OCI-LY1 (cell line): Measurements from ENCODE around the gene PRDM15.

Experiments used
- H2AFZ ChIP-seq: fragments of 200-600 bp; sonication (generic), shearing (Covaris generic); 2 replicates; pipeline ENCODE4 v1.6.0; 2014; ENCODE audit warnings: antibody characterized with exemption, mild to moderate bottlenecking, low read length
- H3F3A ChIP-seq: fragments of 200-600 bp; sonication (generic), shearing (Covaris generic); 2 replicates; pipeline ENCODE4 v1.6.0; 2014; ENCODE audit warnings: mild to moderate bottlenecking, antibody characterized with exemption, low read length, moderate library complexity; ENCODE audit not compliant: insufficient read depth
- H3K27ac ChIP-seq: fragments of 200-600 bp; sonication (generic); 2 replicates; pipeline ENCODE4 v1.5.1; 2014; ENCODE audit warnings: low read length, mixed run types, mild to moderate bottlenecking, low read depth; ENCODE audit not compliant: poor library complexity, severe bottlenecking
- H3K27me3 ChIP-seq: fragments of 200-600 bp; sonication (generic); 2 replicates; pipeline ENCODE4 v1.6.0; 2014; ENCODE audit warnings: antibody characterized with exemption, mild to moderate bottlenecking, low read length, moderate library complexity; ENCODE audit not compliant: insufficient read depth
- H3K36me3 ChIP-seq: fragments of 200-600 bp; sonication (generic); 2 replicates; pipeline ENCODE4 v1.6.1; 2014; ENCODE audit warnings: mild to moderate bottlenecking, antibody characterized with exemption, low read length, moderate library complexity, mixed read lengths; ENCODE audit not compliant: insufficient read depth
- H3K4me1 ChIP-seq: fragments of 200-600 bp; sonication (generic); 2 replicates; pipeline ENCODE4 v1.5.1; 2014; ENCODE audit warnings: mild to moderate bottlenecking, low read length, moderate library complexity; ENCODE audit not compliant: insufficient read depth, severe bottlenecking
- H3K4me2 ChIP-seq: fragments of 200-600 bp; sonication (generic), shearing (Covaris generic); 2 replicates; pipeline ENCODE4 v1.6.1; 2014; ENCODE audit warnings: low read length
- H3K4me3 ChIP-seq: fragments of 200-600 bp; sonication (generic); 2 replicates; pipeline ENCODE4 v1.5.1; 2014; ENCODE audit warnings: low read length, low read depth, mild to moderate bottlenecking, mixed read lengths; ENCODE audit not compliant: poor library complexity, severe bottlenecking
- H3K79me2 ChIP-seq: fragments of 200-600 bp; shearing (Covaris generic); 2 replicates; pipeline ENCODE4 v1.6.1; 2016; ENCODE audit warnings: mixed run types, low read length, mixed read lengths; ENCODE audit not compliant: insufficient read depth
- H3K9ac ChIP-seq: fragments of 200-600 bp; sonication (generic), shearing (Covaris generic); 2 replicates; pipeline ENCODE4 v1.6.1; 2014; ENCODE audit warnings: mild to moderate bottlenecking, low read length, mixed read lengths
- H3K9me2 ChIP-seq: fragments of 200-600 bp; sonication (generic), shearing (Covaris generic); 2 replicates; pipeline ENCODE4 v1.6.1; 2014; ENCODE audit warnings: low read depth, mild to moderate bottlenecking, low read length, mixed read lengths
- H3K9me3 ChIP-seq: fragments of 200-600 bp; shearing (Covaris generic); 2 replicates; pipeline ENCODE4 v1.6.1; 2014; ENCODE audit warnings: low read length, mixed read lengths
- H4K20me1 ChIP-seq: fragments of 200-600 bp; sonication (generic), shearing (Covaris generic); 2 replicates; pipeline ENCODE4 v1.6.0; 2016; ENCODE audit warnings: mild to moderate bottlenecking, low read length; ENCODE audit not compliant: insufficient read depth
- EZH2 ChIP-seq: fragments of 200-600 bp; sonication (generic), shearing (Covaris generic); IDR thresholded peaks from 2 replicates; pipeline ENCODE4 v1.8.0; 2017; ENCODE audit warnings: borderline replicate concordance, mixed run types, mild to moderate bottlenecking, antibody characterized with exemption, low read length, moderate library complexity, mixed read lengths
- TF ChIP-seq, protein P1 (sequence below): fragments of 200-600 bp; sonication (generic), shearing (Covaris generic); IDR thresholded peaks from 2 replicates; pipeline ENCODE4 v1.5.1; 2017; ENCODE audit warnings: mild to moderate bottlenecking, antibody characterized with exemption, low read length, moderate library complexity, mixed read lengths

The PRDM15 gene

DNA sequence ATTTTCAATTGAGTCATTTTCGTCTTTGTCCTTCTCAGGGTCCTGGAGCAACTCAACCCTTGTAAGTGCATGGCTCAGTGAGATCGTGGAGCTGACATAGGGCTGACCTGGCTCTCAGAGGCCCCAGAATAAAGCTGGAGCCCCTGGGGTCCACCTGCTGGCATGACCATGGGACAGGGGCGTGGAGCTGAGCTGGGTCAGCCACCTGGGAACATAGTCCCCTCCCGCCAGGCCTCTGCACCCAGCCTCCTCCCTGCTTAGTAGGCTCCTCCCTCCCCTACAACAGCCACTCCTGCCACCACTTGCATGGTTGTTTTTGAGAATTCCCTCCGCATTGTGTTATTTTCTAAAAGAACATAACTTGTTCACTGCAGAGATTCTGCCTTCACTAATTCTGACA lies 109.2 kb downstream of the PRDM15 start:
- Histone ChIP-seq H3K36me3 (no peaks in the 10 kb centered on the region), H3K27me3 (0 out of 2 replicates have a peak, but pooled peaks cover 10% of the 10 kb centered on the region), H3K79me2 (no peaks in the 10 kb centered on the region), H3F3A (no peaks in the 10 kb centered on the region), H3K9me3 (no peaks in the 10 kb centered on the region), H3K9ac (no peak overlapping the region), H3K4me2 (no peak overlapping the region), H3K4me3 (no peak overlapping the region), H3K4me1 (no peaks in the 10 kb centered on the region), H4K20me1 (no peaks in the 10 kb centered on the region), H2AFZ (no peak overlapping the region), H3K9me2 (no peaks in the 10 kb centered on the region), H3K27ac (no peak overlapping the region)
- TF ChIP-seq, protein P1, sequence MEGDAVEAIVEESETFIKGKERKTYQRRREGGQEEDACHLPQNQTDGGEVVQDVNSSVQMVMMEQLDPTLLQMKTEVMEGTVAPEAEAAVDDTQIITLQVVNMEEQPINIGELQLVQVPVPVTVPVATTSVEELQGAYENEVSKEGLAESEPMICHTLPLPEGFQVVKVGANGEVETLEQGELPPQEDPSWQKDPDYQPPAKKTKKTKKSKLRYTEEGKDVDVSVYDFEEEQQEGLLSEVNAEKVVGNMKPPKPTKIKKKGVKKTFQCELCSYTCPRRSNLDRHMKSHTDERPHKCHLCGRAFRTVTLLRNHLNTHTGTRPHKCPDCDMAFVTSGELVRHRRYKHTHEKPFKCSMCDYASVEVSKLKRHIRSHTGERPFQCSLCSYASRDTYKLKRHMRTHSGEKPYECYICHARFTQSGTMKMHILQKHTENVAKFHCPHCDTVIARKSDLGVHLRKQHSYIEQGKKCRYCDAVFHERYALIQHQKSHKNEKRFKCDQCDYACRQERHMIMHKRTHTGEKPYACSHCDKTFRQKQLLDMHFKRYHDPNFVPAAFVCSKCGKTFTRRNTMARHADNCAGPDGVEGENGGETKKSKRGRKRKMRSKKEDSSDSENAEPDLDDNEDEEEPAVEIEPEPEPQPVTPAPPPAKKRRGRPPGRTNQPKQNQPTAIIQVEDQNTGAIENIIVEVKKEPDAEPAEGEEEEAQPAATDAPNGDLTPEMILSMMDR: no peak
- no peak for TF ChIP-seq EZH2

DNA sequence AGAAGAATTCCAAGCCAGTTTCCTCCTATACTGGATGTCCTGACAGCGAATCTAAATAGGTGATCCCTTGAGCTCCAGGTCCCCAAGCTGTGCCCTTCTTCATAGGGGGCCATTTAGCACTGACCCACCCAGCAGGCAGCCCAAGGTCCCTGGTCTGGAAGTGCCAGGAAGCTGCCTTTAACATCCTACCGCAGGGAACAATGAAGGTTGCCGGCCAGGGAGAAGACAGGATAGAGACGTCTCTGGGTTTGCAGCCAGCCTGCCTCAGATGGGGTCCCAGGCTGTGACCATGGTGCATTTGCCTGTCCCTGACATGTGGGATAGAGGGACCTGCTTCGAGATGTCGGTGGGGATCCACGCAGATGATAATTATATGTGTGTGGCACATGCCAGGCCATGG lies 109.6 kb downstream of the PRDM15 start:
- no peak overlapping the region for H3K9ac ChIP-seq
- H3K9me3 ChIP-seq: no peaks in the 10 kb centered on the region
- H4K20me1 ChIP-seq: no peaks in the 10 kb centered on the region
- no peaks in the 10 kb centered on the region for H3K36me3 ChIP-seq
- no peaks in the 10 kb centered on the region for H3K4me1 ChIP-seq
- H3K27ac ChIP-seq: no peak overlapping the region
- H3K4me3 ChIP-seq: no peak overlapping the region
- H3K27me3 ChIP-seq: 0 out of 2 replicates have a peak, but pooled peaks cover 10% of the 10 kb centered on the region
- no peak overlapping the region for H3K4me2 ChIP-seq
- H2AFZ ChIP-seq: no peak overlapping the region
- no peaks in the 10 kb centered on the region for H3F3A ChIP-seq
- TF ChIP-seq EZH2: no peak
- no peaks in the 10 kb centered on the region for H3K9me2 ChIP-seq
- no peaks in the 10 kb centered on the region for H3K79me2 ChIP-seq

DNA sequence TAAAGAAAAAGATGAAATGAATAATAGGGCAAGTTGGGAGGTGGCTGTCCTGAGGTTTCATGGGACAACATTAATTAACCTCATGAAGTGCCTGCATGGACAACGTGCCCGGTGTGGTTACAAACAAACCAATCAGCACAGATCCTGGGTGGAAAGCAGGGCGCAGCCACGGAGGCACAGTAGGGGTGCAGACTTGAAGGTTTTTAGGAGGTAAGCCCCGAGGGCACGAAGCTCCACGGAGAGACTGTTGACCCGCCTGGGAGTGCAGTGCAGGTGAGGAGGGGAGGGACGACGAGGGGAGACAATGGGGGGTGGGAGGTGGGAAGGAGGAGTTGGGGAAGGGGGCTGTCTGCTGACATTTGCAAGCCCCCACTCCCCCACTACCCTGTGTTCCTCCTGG lies 110.0 kb downstream of the PRDM15 start:
- H3K4me1 ChIP-seq: no peaks in the 10 kb centered on the region
- no peaks in the 10 kb centered on the region for H3K36me3 ChIP-seq
- H4K20me1 ChIP-seq: no peaks in the 10 kb centered on the region
- no peak overlapping the region for H3K9ac ChIP-seq
- H3K9me2 ChIP-seq: no peaks in the 10 kb centered on the region
- H3K9me3 ChIP-seq: no peaks in the 10 kb centered on the region
- no peak overlapping the region for H2AFZ ChIP-seq
- H3F3A ChIP-seq: no peaks in the 10 kb centered on the region
- H3K4me2 ChIP-seq: no peak overlapping the region
- no peak for TF ChIP-seq EZH2
- TF ChIP-seq, protein P1: no peak
- no peaks in the 10 kb centered on the region for H3K79me2 ChIP-seq
- no peak overlapping the region for H3K4me3 ChIP-seq
- H3K27ac ChIP-seq: no peak overlapping the region
- 0 out of 2 replicates have a peak, but pooled peaks cover 10% of the 10 kb centered on the region for H3K27me3 ChIP-seq

DNA sequence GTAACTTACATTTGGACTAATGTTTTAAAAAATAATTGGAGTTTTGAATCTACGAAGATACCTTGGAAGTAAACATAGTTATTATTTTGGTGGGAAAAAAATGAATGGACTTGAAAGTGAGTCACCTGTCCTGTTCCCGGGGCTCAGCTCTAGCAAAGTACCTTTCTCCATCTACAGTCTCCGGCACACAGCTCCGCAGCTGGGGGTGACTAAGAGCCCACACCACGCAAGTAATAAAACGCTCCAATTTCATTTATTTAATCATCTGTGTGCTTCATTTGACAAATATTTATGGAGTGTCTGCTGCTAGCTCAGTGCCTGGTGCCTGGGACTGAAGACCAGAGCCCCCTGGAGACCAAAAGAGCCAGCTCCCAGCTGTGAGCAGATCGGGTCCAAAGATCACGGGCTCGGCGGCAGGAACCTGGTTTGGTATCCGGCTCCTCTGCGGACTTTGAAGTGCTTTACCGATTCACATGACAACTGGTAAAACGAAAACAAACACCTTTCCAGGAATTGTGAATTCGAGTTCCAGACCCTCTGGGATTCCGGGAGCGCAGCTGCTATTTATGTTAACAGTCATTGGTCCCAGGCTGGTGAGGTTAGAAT lies 110.6 kb downstream of the PRDM15 start:
- Histone ChIP-seq H3K4me2 (no peak overlapping the region), H3K27ac (no peak overlapping the region), H3K36me3 (no peaks in the 10 kb centered on the region), H4K20me1 (no peaks in the 10 kb centered on the region), H3F3A (no peaks in the 10 kb centered on the region), H3K4me1 (no peaks in the 10 kb centered on the region), H3K27me3 (0 out of 2 replicates have a peak, but pooled peaks cover 10% of the 10 kb centered on the region), H3K4me3 (no peak overlapping the region), H3K79me2 (no peaks in the 10 kb centered on the region), H3K9me3 (no peaks in the 10 kb centered on the region), H3K9me2 (no peaks in the 10 kb centered on the region), H3K9ac (no peak overlapping the region), H2AFZ (no peak overlapping the region)
- no peak for TF ChIP-seq EZH2
- TF ChIP-seq, protein P1: no peak
